Left ventricle myocardium inferior (tissue), 1 donor: ENCODE data around the gene VWA1. TPM values are rescaled to one million over a fixed set of nuclear protein-coding genes. Genes with fewer than 3 reads are reported as not detected.
"Not testable (repeated sequence)": the region's sequence is repeated elsewhere in the genome, so short reads cannot be mapped to it uniquely, and the experiment has no call there.

Source experiments
- DNase-seq: peaks from one replicate; pipeline ENCODE4 v3.0.0-alpha.2; 2020
- H3K27ac ChIP-seq: fragments of 200-600 bp; replicated peaks from 2 replicates; pipeline ENCODE4 v1.8.0; 2021
- H3K27me3 ChIP-seq: fragments of 200-600 bp; 2 replicates; pipeline ENCODE4 v1.8.0; 2021; ENCODE audit warnings: low read depth
- H3K36me3 ChIP-seq: fragments of 200-600 bp; 2 replicates; pipeline ENCODE4 v1.8.0; 2021
- H3K4me1 ChIP-seq: fragments of 200-600 bp; 2 replicates; pipeline ENCODE4 v1.8.0; 2021
- H3K4me3 ChIP-seq: fragments of 200-600 bp; 2 replicates; pipeline ENCODE4 v1.8.0; 2021; ENCODE audit warnings: mild to moderate bottlenecking, moderate library complexity
- H3K9me3 ChIP-seq: fragments of 200-600 bp; replicated peaks from 2 replicates; pipeline ENCODE4 v1.8.0; 2021
- intact Hi-C: fragments of 100-400 bp; cut with micrococcal nuclease; formaldehyde crosslinking; loops from one replicate; pipeline ENCODE4 v1.11.0; 2022
- total RNA-seq: library from RNA; stranded (reverse); fragmentation: NEBNext Ultra II Directional; extraction: Animal tissue kit (Norgen Biotek cat#: 25700); gene quantifications from one replicate; pipeline ENCODE4 v1.2.1, GENCODE V29; 2021
- TF ChIP-seq, protein P1 (sequence below): fragments of 200-600 bp; IDR thresholded peaks from 2 replicates; pipeline ENCODE4 v1.8.0; 2021; ENCODE audit warnings: antibody characterized with exemption, mild to moderate bottlenecking, borderline replicate concordance
- donor health status: DM: no; HTN: yes; CAD: no; lungs with severe emphysema.

The VWA1 gene
- total RNA-seq, 1 donor from 2014 or later, result 13.7 TPM

DNA sequence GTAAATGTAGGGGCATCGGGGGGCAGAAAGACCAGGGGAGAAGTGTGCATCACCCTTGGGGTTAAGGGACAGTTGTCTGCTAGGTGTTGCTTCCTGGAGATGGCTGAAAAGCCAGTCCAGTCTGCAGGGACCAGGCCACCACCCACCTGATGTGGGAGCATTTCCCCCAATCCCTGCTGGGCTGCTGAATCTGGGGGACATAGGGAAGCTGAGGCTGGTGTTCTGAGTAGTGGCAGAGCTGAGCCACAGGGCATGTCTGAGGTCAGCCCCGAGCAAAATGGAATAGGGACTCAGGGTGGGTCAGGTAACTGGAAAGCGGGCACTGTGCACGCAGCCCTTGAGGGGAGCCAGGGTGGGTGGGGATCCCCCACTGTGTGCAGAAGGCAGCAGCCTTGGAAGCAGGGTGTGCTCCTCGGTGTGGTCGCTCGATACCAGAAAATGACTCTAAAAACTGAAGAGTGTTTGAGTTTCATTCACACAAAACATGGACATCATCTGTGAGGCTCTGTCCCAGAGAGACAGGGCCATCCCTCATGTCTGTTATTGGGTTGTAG, 34.0 kb upstream of the VWA1 start:
- no peak for DNase-seq
- Histone ChIP-seq H3K36me3 (peaks cover 69% of the 10 kb centered on the region), H3K9me3 (no peaks in the 10 kb centered on the region), H3K4me1 (peaks cover 72% of the 10 kb centered on the region), H3K4me3 (no peak overlapping the region), H3K27me3 (no peaks in the 10 kb centered on the region), H3K27ac (no peak overlapping the region)
- TF ChIP-seq, protein P1, sequence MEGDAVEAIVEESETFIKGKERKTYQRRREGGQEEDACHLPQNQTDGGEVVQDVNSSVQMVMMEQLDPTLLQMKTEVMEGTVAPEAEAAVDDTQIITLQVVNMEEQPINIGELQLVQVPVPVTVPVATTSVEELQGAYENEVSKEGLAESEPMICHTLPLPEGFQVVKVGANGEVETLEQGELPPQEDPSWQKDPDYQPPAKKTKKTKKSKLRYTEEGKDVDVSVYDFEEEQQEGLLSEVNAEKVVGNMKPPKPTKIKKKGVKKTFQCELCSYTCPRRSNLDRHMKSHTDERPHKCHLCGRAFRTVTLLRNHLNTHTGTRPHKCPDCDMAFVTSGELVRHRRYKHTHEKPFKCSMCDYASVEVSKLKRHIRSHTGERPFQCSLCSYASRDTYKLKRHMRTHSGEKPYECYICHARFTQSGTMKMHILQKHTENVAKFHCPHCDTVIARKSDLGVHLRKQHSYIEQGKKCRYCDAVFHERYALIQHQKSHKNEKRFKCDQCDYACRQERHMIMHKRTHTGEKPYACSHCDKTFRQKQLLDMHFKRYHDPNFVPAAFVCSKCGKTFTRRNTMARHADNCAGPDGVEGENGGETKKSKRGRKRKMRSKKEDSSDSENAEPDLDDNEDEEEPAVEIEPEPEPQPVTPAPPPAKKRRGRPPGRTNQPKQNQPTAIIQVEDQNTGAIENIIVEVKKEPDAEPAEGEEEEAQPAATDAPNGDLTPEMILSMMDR, result no peak
- intact Hi-C loops, result no loop called here

DNA sequence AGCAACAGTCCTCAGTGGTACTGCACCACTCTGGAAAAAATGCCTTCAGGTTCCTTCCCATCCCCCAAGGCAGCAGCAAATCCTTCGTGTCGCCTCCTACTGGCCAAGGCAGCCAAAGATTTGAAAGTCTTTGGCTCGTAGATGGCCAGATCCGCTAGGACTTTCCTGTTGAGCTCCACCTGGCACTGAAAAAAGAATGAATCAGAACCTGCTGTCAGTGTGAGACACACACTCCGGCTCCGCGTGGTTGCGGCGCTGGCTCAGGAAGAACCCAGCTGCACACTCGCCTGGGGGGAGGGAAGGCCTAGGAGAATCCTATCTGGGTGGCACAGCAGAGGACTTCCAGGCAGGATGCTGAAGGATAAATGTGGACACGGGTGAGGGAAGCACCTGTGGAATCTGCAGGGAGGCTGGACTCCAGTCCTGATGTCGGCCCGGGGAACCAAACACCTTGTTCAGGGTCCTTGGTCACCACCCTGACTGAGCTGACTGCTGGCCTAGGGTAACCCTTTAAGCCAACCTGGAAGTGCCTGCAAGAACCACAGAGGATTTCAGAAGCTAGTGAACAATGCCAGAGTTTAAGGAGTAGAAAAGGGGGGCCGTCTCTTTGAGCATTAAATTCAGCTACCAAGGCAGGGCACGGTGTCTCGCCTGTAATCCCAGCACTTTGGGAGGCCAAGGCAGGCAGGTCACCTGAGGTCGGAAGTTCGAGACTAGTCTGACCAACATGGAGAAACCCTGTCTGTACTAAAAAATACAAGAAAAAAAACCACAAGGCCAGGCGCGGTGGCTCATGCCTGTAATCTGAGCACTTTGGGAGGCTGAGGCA, 33.2 kb upstream of the VWA1 start:
- H3K27ac ChIP-seq, result no peak overlapping the region
- H3K4me1 ChIP-seq, result peaks cover 71% of the 10 kb centered on the region
- no peak for DNase-seq
- H3K27me3 ChIP-seq, result no peaks in the 10 kb centered on the region
- intact Hi-C loops, result no loop called here
- H3K9me3 ChIP-seq, result no peaks in the 10 kb centered on the region
- peaks cover 62% of the 10 kb centered on the region for H3K36me3 ChIP-seq
- no peak overlapping the region for H3K4me3 ChIP-seq
- TF ChIP-seq, protein P1, result peak; percentile 46

DNA sequence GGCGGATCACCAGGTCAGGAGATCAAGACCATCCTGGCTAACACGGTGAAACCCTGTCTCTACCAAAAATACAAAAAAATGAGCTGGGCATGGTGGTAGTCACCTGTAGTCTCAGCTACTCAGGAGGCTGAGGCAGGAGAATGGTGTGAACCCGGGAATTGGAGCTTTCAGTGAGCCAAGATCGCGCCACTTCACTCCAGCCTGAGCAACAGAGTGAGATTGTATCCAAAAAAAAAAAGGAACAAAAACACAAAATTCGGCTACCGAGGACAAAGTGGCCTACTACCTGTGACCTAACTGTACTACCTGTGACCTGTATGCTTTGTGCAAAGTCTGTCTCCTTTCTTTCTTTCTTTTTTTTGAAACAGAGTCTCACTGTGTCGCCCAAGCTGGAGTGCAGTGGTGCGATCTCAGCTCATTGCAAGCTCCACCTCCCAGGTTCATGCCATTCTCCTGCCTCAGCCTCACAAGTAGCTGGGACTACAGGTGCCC, 32.5 kb upstream of the VWA1 start:
- H3K4me3 ChIP-seq, DNase-seq, intact Hi-C loops: not testable (repeated sequence)

DNA sequence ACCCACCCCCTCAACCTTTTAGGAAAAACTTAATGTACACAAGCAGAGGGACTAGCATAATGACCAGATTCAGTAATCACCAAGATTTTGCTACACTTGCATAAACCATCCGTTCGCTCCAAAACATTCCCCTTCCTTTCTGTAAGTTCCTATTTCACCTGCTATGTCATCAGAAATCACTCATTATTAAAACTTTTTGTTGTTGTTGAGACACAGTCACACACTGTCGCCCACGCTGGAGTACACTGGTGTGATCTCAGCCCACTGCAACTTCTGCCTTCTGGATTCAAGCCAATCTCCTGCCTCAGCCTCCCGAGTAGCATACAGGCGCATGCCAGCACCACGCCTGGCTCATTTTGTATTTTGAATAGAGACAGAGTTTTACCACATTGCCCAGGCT, 31.8 kb upstream of the VWA1 start:
- intact Hi-C loops, result no loop called here
- Histone ChIP-seq H3K9me3 (no peaks in the 10 kb centered on the region), H3K36me3 (peaks cover 52% of the 10 kb centered on the region)

More for the DNA sequence above, 32.5 kb upstream of the VWA1 start:
- not testable (repeated sequence) for H3K9me3 ChIP-seq, H3K27me3 ChIP-seq, H3K27ac ChIP-seq
- Histone ChIP-seq H3K4me1 (peaks cover 71% of the 10 kb centered on the region), H3K36me3 (peaks cover 55% of the 10 kb centered on the region)

DNA sequence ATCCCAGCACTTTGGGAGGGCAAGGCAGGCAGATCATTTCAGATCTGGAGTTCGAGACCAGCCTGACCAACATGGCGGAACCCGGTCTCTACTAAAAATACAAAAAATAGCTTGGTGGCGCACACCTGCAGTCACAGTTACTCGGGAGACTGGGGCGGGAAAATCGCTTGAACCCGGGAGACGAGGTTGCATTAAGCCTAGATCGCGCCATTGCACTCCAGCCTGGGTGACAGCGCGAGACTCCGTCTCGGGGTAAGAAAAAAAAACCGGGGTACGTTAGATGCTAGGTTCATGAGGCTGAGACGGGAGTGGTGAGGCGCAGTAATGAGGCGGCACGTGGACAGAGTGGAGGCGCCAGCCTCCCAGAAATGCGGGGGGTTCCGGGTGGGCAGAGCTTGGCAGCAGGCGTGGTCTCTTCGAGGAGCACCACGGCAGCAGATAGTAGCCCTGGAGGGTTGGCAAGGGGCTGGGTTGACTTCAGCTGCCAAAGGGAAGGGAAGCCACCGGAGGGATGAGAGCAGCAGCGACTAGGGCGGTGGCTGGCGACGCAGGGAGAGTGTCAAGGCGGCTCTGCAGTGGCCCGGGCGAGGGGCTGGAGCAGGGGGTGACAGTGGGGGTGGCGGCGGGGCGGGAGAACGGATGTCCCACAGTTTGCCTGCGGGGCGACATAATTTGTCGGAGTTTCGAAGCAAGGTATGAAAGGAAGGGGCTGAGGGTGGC, 29.2 kb upstream of the VWA1 start:
- peaks cover 60% of the 10 kb centered on the region for H3K4me1 ChIP-seq
- DNase-seq, result no peak
- no peaks in the 10 kb centered on the region for H3K9me3 ChIP-seq
- H3K36me3 ChIP-seq, result peaks cover 45% of the 10 kb centered on the region
- intact Hi-C loops, result no loop called here
- peak overlapping the region; percentile 90 for H3K27ac ChIP-seq
- no peaks in the 10 kb centered on the region for H3K27me3 ChIP-seq
- H3K4me3 ChIP-seq, result peak overlapping the region; percentile 90
- TF ChIP-seq, protein P1, result no peak

More for the DNA sequence above, 31.8 kb upstream of the VWA1 start:
- Histone ChIP-seq H3K27me3 (no peaks in the 10 kb centered on the region), H3K4me1 (peaks cover 71% of the 10 kb centered on the region), H3K27ac (no peak overlapping the region), H3K4me3 (no peak overlapping the region)
- TF ChIP-seq, protein P1, result no peak
- no peak for DNase-seq
